IMR-90 (cell line): ENCODE data around the gene NUDCD3.

Source experiments
- MAFK ChIP-seq: IDR thresholded peaks from 2 replicates; pipeline ENCODE4 v1.6.1; 2012; ENCODE audit warnings: low read depth, low read length, improper control_type of control experiment
- MAZ ChIP-seq: IDR thresholded peaks from 2 replicates; pipeline ENCODE4 v1.6.1; 2012; ENCODE audit warnings: low read depth, mild to moderate bottlenecking, low read length, improper control_type of control experiment, moderate library complexity, borderline replicate concordance
- NFE2L2 ChIP-seq: fragments of 150-350 bp; IDR thresholded peaks from 2 replicates; pipeline ENCODE4 v1.6.1; 2016; ENCODE audit warnings: low read depth, mild to moderate bottlenecking, low read length
- POLR2A ChIP-seq: IDR thresholded peaks from 2 replicates; pipeline ENCODE4 v1.6.1; 2012; ENCODE audit warnings: mild to moderate bottlenecking, low read depth, low read length
- RFX5 ChIP-seq: IDR thresholded peaks from 2 replicates; pipeline ENCODE4 v1.8.0; 2012; ENCODE audit warnings: low read depth, mild to moderate bottlenecking, low read length, moderate library complexity
- TF ChIP-seq, protein P1 (sequence below): conservative IDR thresholded peaks from 2 replicates; pipeline ENCODE4 v1.5.1; 2012; ENCODE audit warnings: mild to moderate bottlenecking, low read depth, low read length, improper control_type of control experiment
- TF ChIP-seq, protein P2 (sequence below): fragments of 150-350 bp; IDR thresholded peaks from 2 replicates; pipeline ENCODE4 v1.6.1; 2017; ENCODE audit warnings: mild to moderate bottlenecking, antibody characterized with exemption, low read length, low read depth

DNA sequence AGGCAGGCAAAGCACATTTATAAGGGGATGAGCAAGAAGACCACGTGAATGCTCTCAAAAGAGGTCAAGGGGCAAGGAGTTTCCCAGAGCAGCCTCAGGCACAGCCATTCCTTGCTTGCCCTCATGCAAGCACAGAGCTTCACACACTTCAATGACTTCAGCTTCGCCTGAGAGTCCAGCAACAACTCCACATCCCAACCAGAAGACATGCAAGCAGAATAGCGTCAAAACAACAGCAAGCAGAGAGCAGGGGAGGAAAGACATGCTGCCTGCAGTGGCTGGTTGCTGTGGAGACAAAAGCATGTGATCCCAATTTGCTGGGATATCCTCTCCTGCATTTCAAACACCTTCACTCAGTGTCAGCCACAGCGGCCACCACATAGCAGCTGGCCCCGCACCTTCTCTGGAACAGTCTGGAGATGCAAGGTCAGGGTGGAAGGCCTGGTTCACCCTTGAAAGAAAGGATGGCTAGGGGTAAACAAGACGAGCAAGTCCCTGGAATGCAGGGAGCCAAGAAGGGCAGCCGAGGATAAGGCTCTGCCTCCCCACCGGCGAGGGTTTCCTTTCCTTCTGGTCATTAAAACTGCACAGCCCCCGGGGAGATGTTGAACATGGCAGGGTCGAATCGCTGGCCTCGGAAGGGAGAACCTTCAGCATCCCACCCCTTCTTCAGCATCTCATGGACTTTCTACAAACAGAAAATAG, 104.9 kb downstream of the NUDCD3 start:
- no peak for TF ChIP-seq MAZ
- TF ChIP-seq, protein P1, sequence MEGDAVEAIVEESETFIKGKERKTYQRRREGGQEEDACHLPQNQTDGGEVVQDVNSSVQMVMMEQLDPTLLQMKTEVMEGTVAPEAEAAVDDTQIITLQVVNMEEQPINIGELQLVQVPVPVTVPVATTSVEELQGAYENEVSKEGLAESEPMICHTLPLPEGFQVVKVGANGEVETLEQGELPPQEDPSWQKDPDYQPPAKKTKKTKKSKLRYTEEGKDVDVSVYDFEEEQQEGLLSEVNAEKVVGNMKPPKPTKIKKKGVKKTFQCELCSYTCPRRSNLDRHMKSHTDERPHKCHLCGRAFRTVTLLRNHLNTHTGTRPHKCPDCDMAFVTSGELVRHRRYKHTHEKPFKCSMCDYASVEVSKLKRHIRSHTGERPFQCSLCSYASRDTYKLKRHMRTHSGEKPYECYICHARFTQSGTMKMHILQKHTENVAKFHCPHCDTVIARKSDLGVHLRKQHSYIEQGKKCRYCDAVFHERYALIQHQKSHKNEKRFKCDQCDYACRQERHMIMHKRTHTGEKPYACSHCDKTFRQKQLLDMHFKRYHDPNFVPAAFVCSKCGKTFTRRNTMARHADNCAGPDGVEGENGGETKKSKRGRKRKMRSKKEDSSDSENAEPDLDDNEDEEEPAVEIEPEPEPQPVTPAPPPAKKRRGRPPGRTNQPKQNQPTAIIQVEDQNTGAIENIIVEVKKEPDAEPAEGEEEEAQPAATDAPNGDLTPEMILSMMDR: no peak
- TF ChIP-seq MAFK: no peak
- no peak for TF ChIP-seq POLR2A
- no peak for TF ChIP-seq RFX5
- TF ChIP-seq, protein P2, sequence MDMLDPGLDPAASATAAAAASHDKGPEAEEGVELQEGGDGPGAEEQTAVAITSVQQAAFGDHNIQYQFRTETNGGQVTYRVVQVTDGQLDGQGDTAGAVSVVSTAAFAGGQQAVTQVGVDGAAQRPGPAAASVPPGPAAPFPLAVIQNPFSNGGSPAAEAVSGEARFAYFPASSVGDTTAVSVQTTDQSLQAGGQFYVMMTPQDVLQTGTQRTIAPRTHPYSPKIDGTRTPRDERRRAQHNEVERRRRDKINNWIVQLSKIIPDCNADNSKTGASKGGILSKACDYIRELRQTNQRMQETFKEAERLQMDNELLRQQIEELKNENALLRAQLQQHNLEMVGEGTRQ: no peak
- no peak for TF ChIP-seq NFE2L2
